HL-60 (cell line): ENCODE measurements around the gene BPIFB2.

Source experiments
- DNase-seq, 2 experiments: peaks; one replicate each; pipeline ENCODE4 v3.0.0-alpha.2; 2010 to 2020; ENCODE audit warnings: low read depth in 1 of 2, low spot score in 1 of 2
- H3K27ac ChIP-seq: fragments of 250-450 bp; sonication (Bioruptor Pico); replicated peaks from 2 replicates; pipeline ENCODE4 v1.5.1; 2020; ENCODE audit warnings: mild to moderate bottlenecking, moderate library complexity
- H3K27me3 ChIP-seq: fragments of 250-450 bp; sonication (Bioruptor Pico); 2 replicates; pipeline ENCODE4 v1.5.1; 2021; ENCODE audit warnings: mild to moderate bottlenecking, moderate library complexity; ENCODE audit not compliant: insufficient read depth, poor library complexity, severe bottlenecking
- H3K4me3 ChIP-seq: replicated peaks from 2 replicates; pipeline ENCODE4 v1.5.1; 2011; ENCODE audit warnings: mild to moderate bottlenecking, control low read depth, low read length; ENCODE audit not compliant: insufficient read depth
- CTCF ChIP-seq: IDR thresholded peaks from one replicate; pipeline ENCODE4 v1.5.1; 2011; ENCODE audit warnings: low read length, control low read depth, inconsistent platforms; ENCODE audit not compliant: insufficient read depth
- GABPA ChIP-seq: IDR thresholded peaks from 2 replicates; pipeline ENCODE4 v1.6.1; 2012; ENCODE audit warnings: low read depth
- POLR2AphosphoS5 ChIP-seq: IDR thresholded peaks from 2 replicates; pipeline ENCODE4 v1.6.1; 2012; ENCODE audit warnings: low read depth
- SPI1 ChIP-seq: IDR thresholded peaks from 2 replicates; pipeline ENCODE4 v1.6.1; 2012; ENCODE audit warnings: low read depth, mild to moderate bottlenecking, borderline replicate concordance
- TF ChIP-seq, protein P1 (sequence below): IDR thresholded peaks from 2 replicates; pipeline ENCODE4 v1.6.1; 2012; ENCODE audit warnings: low read depth; ENCODE audit not compliant: insufficient replicate concordance

BPIFB2 gene

DNA sequence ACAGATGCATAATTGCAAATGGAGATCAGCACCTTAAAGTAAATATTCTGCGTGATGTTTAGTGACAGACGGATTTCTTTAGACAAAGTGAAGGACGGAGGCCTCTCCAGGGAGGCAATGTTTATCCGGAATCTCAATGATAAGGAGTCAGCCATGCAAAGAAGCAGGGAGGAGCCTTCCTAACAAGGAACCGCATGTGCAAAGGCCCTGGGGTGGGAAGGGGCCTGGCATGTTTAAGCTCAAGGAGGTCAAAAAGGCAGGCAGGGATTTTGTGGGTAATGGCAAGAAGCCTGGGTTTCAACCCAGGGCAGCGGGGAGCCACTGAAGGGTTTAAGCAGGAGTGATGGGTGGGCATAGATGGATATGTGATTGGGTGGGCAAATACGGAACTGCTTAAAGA lies 46.9 kb downstream of the BPIFB2 start:
- Histone ChIP-seq H3K4me3 (no peak overlapping the region), H3K27me3 (no peaks in the 10 kb centered on the region), H3K27ac (no peak overlapping the region)
- no peak for TF ChIP-seq GABPA
- TF ChIP-seq POLR2AphosphoS5: no peak
- no peak for TF ChIP-seq SPI1
- TF ChIP-seq, protein P1, sequence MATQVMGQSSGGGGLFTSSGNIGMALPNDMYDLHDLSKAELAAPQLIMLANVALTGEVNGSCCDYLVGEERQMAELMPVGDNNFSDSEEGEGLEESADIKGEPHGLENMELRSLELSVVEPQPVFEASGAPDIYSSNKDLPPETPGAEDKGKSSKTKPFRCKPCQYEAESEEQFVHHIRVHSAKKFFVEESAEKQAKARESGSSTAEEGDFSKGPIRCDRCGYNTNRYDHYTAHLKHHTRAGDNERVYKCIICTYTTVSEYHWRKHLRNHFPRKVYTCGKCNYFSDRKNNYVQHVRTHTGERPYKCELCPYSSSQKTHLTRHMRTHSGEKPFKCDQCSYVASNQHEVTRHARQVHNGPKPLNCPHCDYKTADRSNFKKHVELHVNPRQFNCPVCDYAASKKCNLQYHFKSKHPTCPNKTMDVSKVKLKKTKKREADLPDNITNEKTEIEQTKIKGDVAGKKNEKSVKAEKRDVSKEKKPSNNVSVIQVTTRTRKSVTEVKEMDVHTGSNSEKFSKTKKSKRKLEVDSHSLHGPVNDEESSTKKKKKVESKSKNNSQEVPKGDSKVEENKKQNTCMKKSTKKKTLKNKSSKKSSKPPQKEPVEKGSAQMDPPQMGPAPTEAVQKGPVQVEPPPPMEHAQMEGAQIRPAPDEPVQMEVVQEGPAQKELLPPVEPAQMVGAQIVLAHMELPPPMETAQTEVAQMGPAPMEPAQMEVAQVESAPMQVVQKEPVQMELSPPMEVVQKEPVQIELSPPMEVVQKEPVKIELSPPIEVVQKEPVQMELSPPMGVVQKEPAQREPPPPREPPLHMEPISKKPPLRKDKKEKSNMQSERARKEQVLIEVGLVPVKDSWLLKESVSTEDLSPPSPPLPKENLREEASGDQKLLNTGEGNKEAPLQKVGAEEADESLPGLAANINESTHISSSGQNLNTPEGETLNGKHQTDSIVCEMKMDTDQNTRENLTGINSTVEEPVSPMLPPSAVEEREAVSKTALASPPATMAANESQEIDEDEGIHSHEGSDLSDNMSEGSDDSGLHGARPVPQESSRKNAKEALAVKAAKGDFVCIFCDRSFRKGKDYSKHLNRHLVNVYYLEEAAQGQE: no peak
- DNase-seq: no peak

GRCh38 chr20:33054791-33055190 lies 47.3 kb downstream of the BPIFB2 start:
- DNase-seq: no peak
- H3K27me3 ChIP-seq: no peaks in the 10 kb centered on the region
- no peak for TF ChIP-seq CTCF
- TF ChIP-seq SPI1: no peak
- TF ChIP-seq, protein P1: no peak
- TF ChIP-seq GABPA: no peak
- TF ChIP-seq POLR2AphosphoS5: no peak
- no peak overlapping the region for H3K4me3 ChIP-seq
- no peak overlapping the region for H3K27ac ChIP-seq

GRCh38 chr20:33059136-33059535 lies 51.6 kb downstream of the BPIFB2 start:
- TF ChIP-seq CTCF: no peak
- TF ChIP-seq GABPA: no peak
- TF ChIP-seq, protein P1: no peak
- no peak for TF ChIP-seq SPI1
- TF ChIP-seq POLR2AphosphoS5: no peak
- DNase-seq: no peak
- H3K4me3 ChIP-seq: no peak overlapping the region
- H3K27ac ChIP-seq: no peak overlapping the region
- no peaks in the 10 kb centered on the region for H3K27me3 ChIP-seq

- DNase-seq: no peak
- Histone ChIP-seq H3K27ac (no peak overlapping the region), H3K4me3 (no peak overlapping the region), H3K27me3 (no peaks in the 10 kb centered on the region)
- TF ChIP-seq SPI1 (no peak), CTCF (no peak), POLR2AphosphoS5 (no peak), GABPA (no peak)
- TF ChIP-seq, protein P1: no peak
Measured at GRCh38 chr20:33059741-33060390, 52.4 kb downstream of the BPIFB2 start.
